ENCODE measurements around the gene WDR45B.

DNA sequence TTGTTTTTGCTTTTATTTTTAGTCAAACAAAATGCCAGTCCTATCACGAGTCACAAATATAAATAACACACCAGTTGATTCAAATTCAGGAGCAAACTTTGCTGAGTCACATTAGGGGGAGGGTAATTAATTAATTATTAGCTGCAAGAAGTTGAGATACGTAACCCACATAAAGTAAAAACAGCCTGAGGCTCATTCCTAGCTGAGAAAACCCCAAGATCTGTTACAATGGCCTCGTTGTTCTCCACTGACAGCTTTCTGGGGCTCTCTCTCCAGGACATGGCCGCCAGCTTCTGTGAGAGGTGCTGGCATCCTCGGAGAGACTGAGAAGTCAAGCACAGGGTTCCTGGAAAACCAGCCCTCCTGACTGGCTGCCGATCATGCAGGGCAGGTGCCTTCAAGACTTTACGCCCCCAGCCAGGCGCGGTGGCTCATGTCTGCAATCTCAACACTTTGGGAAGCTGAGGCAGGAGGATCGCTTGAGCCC, 39.2 kb upstream of the WDR45B start:
- TF ChIP-seq, protein P1, sequence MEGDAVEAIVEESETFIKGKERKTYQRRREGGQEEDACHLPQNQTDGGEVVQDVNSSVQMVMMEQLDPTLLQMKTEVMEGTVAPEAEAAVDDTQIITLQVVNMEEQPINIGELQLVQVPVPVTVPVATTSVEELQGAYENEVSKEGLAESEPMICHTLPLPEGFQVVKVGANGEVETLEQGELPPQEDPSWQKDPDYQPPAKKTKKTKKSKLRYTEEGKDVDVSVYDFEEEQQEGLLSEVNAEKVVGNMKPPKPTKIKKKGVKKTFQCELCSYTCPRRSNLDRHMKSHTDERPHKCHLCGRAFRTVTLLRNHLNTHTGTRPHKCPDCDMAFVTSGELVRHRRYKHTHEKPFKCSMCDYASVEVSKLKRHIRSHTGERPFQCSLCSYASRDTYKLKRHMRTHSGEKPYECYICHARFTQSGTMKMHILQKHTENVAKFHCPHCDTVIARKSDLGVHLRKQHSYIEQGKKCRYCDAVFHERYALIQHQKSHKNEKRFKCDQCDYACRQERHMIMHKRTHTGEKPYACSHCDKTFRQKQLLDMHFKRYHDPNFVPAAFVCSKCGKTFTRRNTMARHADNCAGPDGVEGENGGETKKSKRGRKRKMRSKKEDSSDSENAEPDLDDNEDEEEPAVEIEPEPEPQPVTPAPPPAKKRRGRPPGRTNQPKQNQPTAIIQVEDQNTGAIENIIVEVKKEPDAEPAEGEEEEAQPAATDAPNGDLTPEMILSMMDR (IDR thresholded peaks at IDR 0.05) = no peak
- peak in 1 of 3 donors; percentile 17 for TF ChIP-seq POLR2A (IDR thresholded peaks at IDR 0.05)

All from body of pancreas (tissue), 4 donors.